ENCODE measurements around the gene ZCCHC2. TPM values are rescaled to one million over a fixed set of nuclear protein-coding genes. Genes with fewer than 3 reads are reported as not detected.
A peak's percentile ranks its signal among the peaks of the same experiment; 100 is the strongest.

ZCCHC2 gene
- 10 to 100 TPM; 18.9 to 26.1 (median 23.8) TPM for total RNA-seq

GRCh38 chr18:62522504-62523254, at the start of gene ZCCHC2:
ZCCHC2 (plus strand) TSS chr18:62523025; CDS start chr18:62523425, 400 bp downstream.
- Histone ChIP-seq H3K4me3 (peak within 1 kb of the TSS; percentile 91 to 96 (median 94)), H3K36me3 (no peaks in the 10 kb centered on the region), H3K27ac (replicated peaks in 1 of 4) (peak within 1 kb of the TSS; percentile 95 to 99 (median 98)), H3K9me3 (no peaks in the 10 kb centered on the region), H3K4me1 (peaks cover 22 to 39% (median 30%) of the 10 kb centered on the region in 4 donors), H3K27me3 (no peaks in the 10 kb centered on the region)
- TF ChIP-seq CTCF (IDR thresholded peaks at IDR 0.05) (no peak), POLR2A (IDR thresholded peaks at IDR 0.05; ENCODE audit: low read depth) (peak; percentile 73), POLR2AphosphoS5 (IDR thresholded peaks at IDR 0.05) (peak; percentile 96 to 97)
- peak; percentile 99 for DNase-seq (ENCODE audit: extremely low spot score)
- WGBS = 0% methylated on average over 13 of the region's 87 CpGs
- intact Hi-C loops (cut with DNase I) = loop anchor here (5.0 to 10.0 kb wide), 3 partner anchors 95 to 1452 kb away; partner anchors contain the start of genes PHLPP1 and SERPINB8

GRCh38 chr18:62479574-62479973, 43.3 kb upstream of the ZCCHC2 start:
- intact Hi-C loops (cut with DNase I) = no loop called here
- TF ChIP-seq POLR2A (IDR thresholded peaks at IDR 0.05; ENCODE audit: low read depth) (no peak), CTCF (IDR thresholded peaks at IDR 0.05) (no peak), POLR2AphosphoS5 (IDR thresholded peaks at IDR 0.05) (no peak), EP300 (IDR thresholded peaks at IDR 0.05) (no peak)
- Histone ChIP-seq H3K9me3 (peaks cover 0 to 19% (median 13%) of the 10 kb centered on the region in 4 donors), H3K4me3 (no peak overlapping the region), H3K36me3 (no peaks in the 10 kb centered on the region), H3K27ac (replicated peaks in 1 of 4) (no peak overlapping the region), H3K4me1 (no peaks in the 10 kb centered on the region), H3K27me3 (peaks cover 0 to 9% (median 0%) of the 10 kb centered on the region in 4 donors)
- 66% methylated on average over 1 of the region's 1 CpG for WGBS
- DNase-seq (ENCODE audit: extremely low spot score) = no peak

GRCh38 chr18:62480927-62481326, 41.9 kb upstream of the ZCCHC2 start:
- Histone ChIP-seq H3K9me3 (peaks cover 0 to 19% (median 13%) of the 10 kb centered on the region in 4 donors), H3K27me3 (peaks cover 0 to 18% (median 0%) of the 10 kb centered on the region in 4 donors), H3K36me3 (no peaks in the 10 kb centered on the region), H3K4me1 (no peaks in the 10 kb centered on the region), H3K27ac (replicated peaks in 1 of 4) (no peak overlapping the region), H3K4me3 (no peak overlapping the region)
- TF ChIP-seq POLR2A (IDR thresholded peaks at IDR 0.05; ENCODE audit: low read depth) (no peak), EP300 (IDR thresholded peaks at IDR 0.05) (no peak), POLR2AphosphoS5 (IDR thresholded peaks at IDR 0.05) (no peak), CTCF (IDR thresholded peaks at IDR 0.05) (no peak)
- intact Hi-C loops (cut with DNase I) = no loop called here
- DNase-seq (ENCODE audit: extremely low spot score) = no peak

GRCh38 chr18:62484941-62485340, 37.9 kb upstream of the ZCCHC2 start:
- 74% methylated on average over 8 of the region's 8 CpGs for WGBS
- Histone ChIP-seq H3K27ac (replicated peaks in 1 of 4) (no peak overlapping the region), H3K4me3 (no peak overlapping the region), H3K9me3 (peaks cover 0 to 22% (median 13%) of the 10 kb centered on the region in 4 donors), H3K27me3 (peaks cover 0 to 33% (median 0%) of the 10 kb centered on the region in 4 donors), H3K36me3 (no peaks in the 10 kb centered on the region), H3K4me1 (no peaks in the 10 kb centered on the region)
- intact Hi-C loops (cut with DNase I) = no loop called here
- no peak for DNase-seq (ENCODE audit: extremely low spot score)
- TF ChIP-seq POLR2AphosphoS5 (IDR thresholded peaks at IDR 0.05) = no peak
- TF ChIP-seq CTCF (IDR thresholded peaks at IDR 0.05) = no peak
- TF ChIP-seq EP300 (IDR thresholded peaks at IDR 0.05) = no peak
- TF ChIP-seq POLR2A (IDR thresholded peaks at IDR 0.05; ENCODE audit: low read depth) = no peak
